ENCODE results near the gene POLR2A. TPM values are rescaled to one million over a fixed set of nuclear protein-coding genes. Genes with fewer than 3 reads are reported as not detected.

Gene POLR2A
- total and polyA plus RNA-seq, 3 experiments from 2014 or later: 69.6 to 192 (median 190) TPM

- Mint-ChIP-seq H3K36me3 (peaks cover 0 to 24% (median 2%) of the 10 kb centered on the region in 3 donors), H3K4me3 (peak overlapping the region; percentile 33 to 97 (median 96)), H3K4me1 (peaks cover 49 to 81% (median 52%) of the 10 kb centered on the region in 3 donors), H3K27ac (peak overlapping the region; percentile 65 to 99 (median 94)), H3K27me3 (peaks cover 0 to 2% of the 10 kb centered on the region in 2 donors), H3K9me3 (no peaks in the 10 kb centered on the region)
- Histone ChIP-seq H3K4me3 (ENCODE audit: low read length) (no peak overlapping the region), H3K27me3 (ENCODE audit: insufficient read depth, low read length, poor library complexity, severe bottlenecking) (no peaks in the 10 kb centered on the region), H3K36me3 (ENCODE audit: insufficient read depth, low read length) (no peaks in the 10 kb centered on the region), H3K4me1 (ENCODE audit: insufficient read depth, low read length) (peaks cover 40% of the 10 kb centered on the region), H3K27ac (ENCODE audit: low read depth, low read length) (no peak overlapping the region), H3K9me3 (ENCODE audit: low read length) (no peaks in the 10 kb centered on the region)
- DNase-seq: no peak
- CTCF ChIA-PET: interaction anchor here (0.8 to 5.2 kb wide), 5 partner anchors 22 to 180 kb away, joined by 3 to 39 read pairs (median 4); no protein-coding TSS in a partner anchor
- POLR2A ChIA-PET: interaction anchor here (1.1 to 1.6 kb wide), 2 partner anchors 8 to 9 kb away, joined by 3 to 10 read pairs; partner anchors contain the start of gene POLR2A
Measured at GRCh38 chr17:7476494-7476893, 7.7 kb upstream of the POLR2A start.

- Histone ChIP-seq H3K27ac (ENCODE audit: low read depth, low read length) (no peak overlapping the region), H3K27me3 (ENCODE audit: insufficient read depth, low read length, poor library complexity, severe bottlenecking) (no peaks in the 10 kb centered on the region), H3K36me3 (ENCODE audit: insufficient read depth, low read length) (no peaks in the 10 kb centered on the region), H3K4me3 (ENCODE audit: low read length) (no peak overlapping the region), H3K4me1 (ENCODE audit: insufficient read depth, low read length) (peaks cover 36% of the 10 kb centered on the region), H3K9me3 (ENCODE audit: low read length) (no peaks in the 10 kb centered on the region)
- no peak for DNase-seq
- Mint-ChIP-seq H3K27ac (peak overlapping the region; percentile 75 to 99 (median 95)), H3K27me3 (peaks cover 0 to 2% of the 10 kb centered on the region in 2 donors), H3K36me3 (peaks cover 0 to 24% (median 2%) of the 10 kb centered on the region in 3 donors), H3K4me1 (peaks cover 47 to 81% (median 50%) of the 10 kb centered on the region in 3 donors), H3K9me3 (no peaks in the 10 kb centered on the region), H3K4me3 (peak overlapping the region; percentile 96 to 97 (median 96))
- CTCF ChIA-PET: interaction anchor here (0.7 to 5.2 kb wide), 5 partner anchors 21 to 121 kb away, joined by 3 to 39 read pairs (median 3); no protein-coding TSS in a partner anchor
- POLR2A ChIA-PET: interaction anchor here (1.1 to 2.9 kb wide), 2 partner anchors 9 to 21 kb away, joined by 3 to 29 read pairs; no protein-coding TSS in a partner anchor
Measured at GRCh38 chr17:7476951-7477350, 7.2 kb upstream of the POLR2A start.

GRCh38 chr17:7477392-7478275, 6.5 kb upstream of the POLR2A start:
- POLR2A ChIA-PET: interaction anchor here (0.6 to 4.0 kb wide), 8 partner anchors 10 to 148 kb away, joined by 3 to 31 read pairs (median 6); partner anchors contain the start of genes MPDU1, TMEM102 and TMEM256
- H3K4me1 Mint-ChIP-seq: peaks cover 47 to 82% (median 53%) of the 10 kb centered on the region in 3 donors
- H3K9me3 Mint-ChIP-seq: no peaks in the 10 kb centered on the region
- CTCF ChIA-PET: interaction anchor here (0.7 to 5.2 kb wide), 3 partner anchors 22 to 41 kb away, joined by 3 to 39 read pairs (median 3); no protein-coding TSS in a partner anchor
- Histone ChIP-seq H3K4me1 (ENCODE audit: insufficient read depth, low read length) (peaks cover 37% of the 10 kb centered on the region), H3K36me3 (ENCODE audit: insufficient read depth, low read length) (no peaks in the 10 kb centered on the region), H3K4me3 (ENCODE audit: low read length) (peak overlapping the region; percentile 69), H3K9me3 (ENCODE audit: low read length) (no peaks in the 10 kb centered on the region), H3K27ac (ENCODE audit: low read depth, low read length) (peak overlapping the region; percentile 90), H3K27me3 (ENCODE audit: insufficient read depth, low read length, poor library complexity, severe bottlenecking) (no peaks in the 10 kb centered on the region)
- peak overlapping the region; percentile 93 to 99 (median 96) for H3K27ac Mint-ChIP-seq
- peak in 2 of 5 donors; percentile 24 to 81 for DNase-seq
- H3K27me3 Mint-ChIP-seq: peaks cover 0 to 2% of the 10 kb centered on the region in 2 donors
- peak overlapping the region; percentile 96 to 97 (median 96) for H3K4me3 Mint-ChIP-seq
- H3K36me3 Mint-ChIP-seq: peaks cover 0 to 24% (median 2%) of the 10 kb centered on the region in 3 donors

GRCh38 chr17:7478276-7479212, 5.6 kb upstream of the POLR2A start:
- Histone ChIP-seq H3K36me3 (ENCODE audit: insufficient read depth, low read length) (no peaks in the 10 kb centered on the region), H3K27ac (ENCODE audit: low read depth, low read length) (peak overlapping the region; percentile 90), H3K4me1 (ENCODE audit: insufficient read depth, low read length) (peaks cover 42% of the 10 kb centered on the region), H3K9me3 (ENCODE audit: low read length) (no peaks in the 10 kb centered on the region), H3K27me3 (ENCODE audit: insufficient read depth, low read length, poor library complexity, severe bottlenecking) (no peaks in the 10 kb centered on the region), H3K4me3 (ENCODE audit: low read length) (peak overlapping the region; percentile 69)
- H3K9me3 Mint-ChIP-seq: no peaks in the 10 kb centered on the region
- peak overlapping the region; percentile 93 to 99 (median 96) for H3K27ac Mint-ChIP-seq
- ChIA-PET POLR2A (interaction anchor here (0.6 to 4.0 kb wide), 13 partner anchors 12 to 208 kb away, joined by 3 to 31 read pairs (median 4); partner anchors contain the start of genes CHRNB1, FGF11, MPDU1 and TMEM102), CTCF (interaction anchor here (1.0 to 5.2 kb wide), 6 partner anchors 9 to 83 kb away, joined by 3 to 39 read pairs (median 4); partner anchors contain the start of gene SENP3)
- peak; percentile 67 to 86 (median 73) for DNase-seq
- H3K4me3 Mint-ChIP-seq: peak overlapping the region; percentile 96 to 97 (median 96)
- peaks cover 54 to 83% (median 61%) of the 10 kb centered on the region in 3 donors for H3K4me1 Mint-ChIP-seq
- H3K27me3 Mint-ChIP-seq: peaks cover 0 to 2% of the 10 kb centered on the region in 2 donors
- peaks cover 0 to 27% (median 2%) of the 10 kb centered on the region in 3 donors for H3K36me3 Mint-ChIP-seq

- ChIA-PET CTCF (interaction anchor here (0.8 to 5.2 kb wide), 9 partner anchors 10 to 122 kb away, joined by 3 to 39 read pairs (median 4); partner anchors contain the start of genes FGF11 and SENP3), POLR2A (interaction anchor here (0.5 to 4.0 kb wide), 17 partner anchors 12 to 240 kb away, joined by 3 to 31 read pairs (median 4); partner anchors contain the start of genes ACAP1, FGF11, GPS2 and MPDU1)
- Mint-ChIP-seq H3K27ac (peak within 1 kb of the TSS; percentile 96 to 99 (median 98)), H3K27me3 (peaks cover 0 to 7% of the 10 kb centered on the region in 2 donors), H3K9me3 (peaks cover 0 to 4% (median 0%) of the 10 kb centered on the region in 5 donors), H3K36me3 (peaks cover 0 to 33% (median 2%) of the 10 kb centered on the region in 3 donors), H3K4me1 (peaks cover 55 to 77% (median 64%) of the 10 kb centered on the region in 3 donors), H3K4me3 (peak within 1 kb of the TSS; percentile 96 to 97 (median 96))
- peak; percentile 63 to 81 (median 68) for DNase-seq
- H3K27ac ChIP-seq (ENCODE audit: low read depth, low read length): peak within 1 kb of the TSS; percentile 90
- H3K27me3 ChIP-seq (ENCODE audit: insufficient read depth, low read length, poor library complexity, severe bottlenecking): no peaks in the 10 kb centered on the region
- no peaks in the 10 kb centered on the region for H3K9me3 ChIP-seq (ENCODE audit: low read length)
- peak within 1 kb of the TSS; percentile 90 for H3K4me3 ChIP-seq (ENCODE audit: low read length)
- H3K36me3 ChIP-seq (ENCODE audit: insufficient read depth, low read length): no peaks in the 10 kb centered on the region
- H3K4me1 ChIP-seq (ENCODE audit: insufficient read depth, low read length): peaks cover 42% of the 10 kb centered on the region
Measured at GRCh38 chr17:7479213-7480088, 4.7 kb upstream of the POLR2A start, which contains the start of gene ZBTB4. TSS of gene ZBTB4 (minus strand) at chr17:7479631. CDS start at chr17:7466801, 12,830 bp downstream.

- Mint-ChIP-seq H3K27me3 (peaks cover 0 to 10% of the 10 kb centered on the region in 2 donors), H3K4me1 (peaks cover 58 to 79% (median 68%) of the 10 kb centered on the region in 3 donors), H3K4me3 (peak overlapping the region; percentile 91 to 95 (median 93)), H3K9me3 (peaks cover 0 to 4% (median 0%) of the 10 kb centered on the region in 5 donors), H3K27ac (peak overlapping the region; percentile 94 to 98 (median 97)), H3K36me3 (peaks cover 0 to 36% (median 2%) of the 10 kb centered on the region in 3 donors)
- H3K27me3 ChIP-seq (ENCODE audit: insufficient read depth, low read length, poor library complexity, severe bottlenecking): no peaks in the 10 kb centered on the region
- CTCF ChIA-PET: interaction anchor here (1.6 to 5.2 kb wide), 4 partner anchors 36 to 122 kb away, joined by 3 to 39 read pairs (median 6); partner anchors contain the start of gene SENP3
- peaks cover 42% of the 10 kb centered on the region for H3K4me1 ChIP-seq (ENCODE audit: insufficient read depth, low read length)
- no peaks in the 10 kb centered on the region for H3K36me3 ChIP-seq (ENCODE audit: insufficient read depth, low read length)
- no peak for DNase-seq
- peak overlapping the region; percentile 90 for H3K4me3 ChIP-seq (ENCODE audit: low read length)
- POLR2A ChIA-PET: interaction anchor here (0.5 to 4.0 kb wide), 14 partner anchors 17 to 240 kb away, joined by 3 to 31 read pairs (median 7); partner anchors contain the start of genes ACAP1, FGF11, GPS2 and MPDU1
- no peaks in the 10 kb centered on the region for H3K9me3 ChIP-seq (ENCODE audit: low read length)
- H3K27ac ChIP-seq (ENCODE audit: low read depth, low read length): peak overlapping the region; percentile 74
Measured at GRCh38 chr17:7480089-7480384, 4.1 kb upstream of the POLR2A start.

Data from CD8-positive, alpha-beta memory T cell (primary cell).